GM18517 (cell line): ENCODE data around the gene SCFD2.
"Not testable (repeated sequence)": the region's sequence is repeated elsewhere in the genome, so short reads cannot be mapped to it uniquely, and the experiment has no call there.

ENCODE experiments used
- ATAC-seq: cut with Tn5 transposase; IDR thresholded peaks from one replicate; pipeline ENCODE4 v1.9.1; 2021; ENCODE audit warnings: mild to moderate bottlenecking, moderate library complexity; ENCODE audit not compliant: unreplicated experiment

The SCFD2 gene

GRCh38 chr4:53267026-53267425 lies 98.8 kb downstream of the SCFD2 start:
- no peak for ATAC-seq

- ATAC-seq, result not testable (repeated sequence)
Measured at GRCh38 chr4:53255986-53256385, 109.9 kb downstream of the SCFD2 start.

- no peak for ATAC-seq
Measured at GRCh38 chr4:53240573-53240972, 125.3 kb downstream of the SCFD2 start.

GRCh38 chr4:53238352-53238751 lies 127.5 kb downstream of the SCFD2 start:
- ATAC-seq, result not testable (repeated sequence)

- not testable (repeated sequence) for ATAC-seq
Measured at GRCh38 chr4:53237811-53238210, 128.1 kb downstream of the SCFD2 start.

- ATAC-seq, result not testable (repeated sequence)
Measured at GRCh38 chr4:53236624-53237023, 129.2 kb downstream of the SCFD2 start.

GRCh38 chr4:53235547-53235946 lies 130.3 kb downstream of the SCFD2 start:
- no peak for ATAC-seq

GRCh38 chr4:53234669-53235068 lies 131.2 kb downstream of the SCFD2 start:
- ATAC-seq, result no peak

- no peak for ATAC-seq
Measured at GRCh38 chr4:53234111-53234510, 131.8 kb downstream of the SCFD2 start.

GRCh38 chr4:53233114-53233795 lies 132.6 kb downstream of the SCFD2 start:
- ATAC-seq, result no peak

GRCh38 chr4:53232371-53232770 lies 133.5 kb downstream of the SCFD2 start:
- ATAC-seq, result no peak

- ATAC-seq, result no peak
Measured at GRCh38 chr4:53228036-53228435, 137.8 kb downstream of the SCFD2 start.

- no peak for ATAC-seq
Measured at GRCh38 chr4:53227451-53227850, 138.4 kb downstream of the SCFD2 start.

GRCh38 chr4:53221832-53222480 lies 143.9 kb downstream of the SCFD2 start:
- no peak for ATAC-seq

GRCh38 chr4:53219148-53219547 lies 146.7 kb downstream of the SCFD2 start:
- ATAC-seq, result not testable (repeated sequence)

- ATAC-seq, result no peak
Measured at GRCh38 chr4:53208753-53209152, 157.1 kb downstream of the SCFD2 start.

- ATAC-seq, result no peak
Measured at GRCh38 chr4:53205970-53206369, 159.9 kb downstream of the SCFD2 start.

- ATAC-seq, result no peak
Measured at GRCh38 chr4:53199356-53199755, 166.5 kb downstream of the SCFD2 start.

GRCh38 chr4:53197772-53198142 lies 168.1 kb downstream of the SCFD2 start:
- no peak for ATAC-seq

- ATAC-seq, result no peak
Measured at GRCh38 chr4:53196882-53197771, 168.7 kb downstream of the SCFD2 start.

- ATAC-seq, result no peak
Measured at GRCh38 chr4:53195815-53196661, 169.8 kb downstream of the SCFD2 start.
